Measurements from ENCODE around the gene PHF20.
A peak's percentile ranks its signal among the peaks of the same experiment; 100 is the strongest.
"Not testable (repeated sequence)": the region's sequence is repeated elsewhere in the genome, so short reads cannot be mapped to it uniquely, and the experiment has no call there.

PHF20 gene

DNA sequence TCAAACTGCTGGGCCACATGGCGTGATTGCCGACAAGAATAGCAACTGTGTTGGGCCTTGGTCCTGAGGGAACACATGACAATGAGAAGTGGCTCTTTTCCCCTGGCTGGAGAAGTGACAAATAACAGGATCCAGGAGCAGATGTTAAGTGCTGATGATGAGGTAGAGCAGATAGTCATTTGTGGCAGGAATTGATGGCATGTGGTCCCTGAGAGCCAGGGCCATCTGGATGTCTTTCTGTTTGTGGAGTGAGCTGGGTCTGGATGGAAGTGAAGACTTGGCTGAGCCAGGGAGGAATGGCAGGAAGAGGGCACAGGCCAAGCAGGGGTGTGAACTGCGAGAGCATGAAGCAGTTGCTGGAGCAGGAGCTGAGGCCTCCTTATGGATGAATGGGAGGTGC lies 114.7 kb downstream of the PHF20 start:
- WGBS (ENCODE audit: insufficient coverage): 100% methylated on average over 3 of the region's 3 CpGs
- Histone ChIP-seq H3K36me3 (ENCODE audit: control insufficient read depth in 4 of 4, insufficient read depth in 4 of 4, low read length in 3 of 4) (peaks cover 2 to 13% (median 8%) of the 10 kb centered on the region in 4 experiments), H3K9me3 (ENCODE audit: control extremely low read depth in 1 of 5, control insufficient read depth in 4 of 5, insufficient read depth in 2 of 5, low read depth in 1 of 5, low read length in 4 of 5) (no peaks in the 10 kb centered on the region), H3K4me1 (ENCODE audit: control extremely low read depth in 1 of 4, control insufficient read depth in 4 of 4, insufficient read depth in 4 of 4, low read length in 3 of 4) (peaks cover 0 to 18% (median 8%) of the 10 kb centered on the region in 4 experiments), H3K27me3 (replicated peaks in 2 of 5; ENCODE audit: control insufficient read depth in 4 of 5, insufficient read depth in 5 of 5, low read length in 4 of 5) (no peaks in the 10 kb centered on the region), H3K27ac (ENCODE audit: insufficient read depth in 1 of 2, low read depth in 1 of 2, low read length in 2 of 2, poor library complexity in 1 of 2, severe bottlenecking in 2 of 2) (no peak overlapping the region), H3K4me3 (ENCODE audit: control insufficient read depth in 1 of 7, extremely low read depth in 1 of 7, insufficient read depth in 4 of 7, low read depth in 2 of 7, low read length in 6 of 7) (no peak overlapping the region)
- DNase-seq: no peak
- POLR2A ChIA-PET: no interaction called here
- CTCF ChIA-PET: interaction anchor here (1.2 to 1.4 kb wide), 3 partner anchors 11 to 160 kb away, joined by 3 to 4 read pairs (median 4); no protein-coding TSS in a partner anchor

DNA sequence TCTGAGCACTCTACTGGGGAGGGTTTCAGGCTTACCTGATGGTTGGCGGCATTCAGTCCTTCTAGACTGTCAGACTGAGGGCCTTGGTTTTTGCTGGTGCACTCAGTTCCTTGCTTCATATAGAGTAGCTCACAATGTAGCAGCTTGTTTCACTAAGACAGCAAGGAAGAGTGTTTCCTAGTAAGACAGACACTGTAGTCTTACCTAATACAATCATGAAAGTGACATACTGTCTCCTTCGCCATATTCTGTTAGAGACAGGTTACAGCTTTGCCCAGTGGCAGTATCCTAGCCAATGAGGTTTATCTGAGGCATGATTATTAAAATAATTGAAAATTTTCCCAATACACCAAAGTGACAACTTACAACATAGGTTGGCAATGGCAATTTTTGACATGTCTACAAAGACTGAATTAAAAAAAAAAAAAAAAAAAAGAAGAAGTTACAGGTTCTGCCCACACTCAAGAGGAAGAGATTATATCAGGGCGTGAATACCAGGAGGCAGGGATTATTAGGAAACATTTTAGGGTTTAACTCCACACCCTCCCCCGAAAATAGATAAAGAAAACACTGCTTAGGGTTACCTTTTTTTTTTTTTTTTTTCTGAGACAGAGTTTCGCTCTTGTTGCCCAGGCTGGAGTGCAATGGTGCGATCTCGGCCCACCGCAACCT lies 115.7 kb downstream of the PHF20 start:
- Histone ChIP-seq H3K4me1 (ENCODE audit: control extremely low read depth in 1 of 4, control insufficient read depth in 4 of 4, insufficient read depth in 4 of 4, low read length in 3 of 4) (peaks cover 0 to 18% (median 8%) of the 10 kb centered on the region in 4 experiments), H3K4me3 (ENCODE audit: control insufficient read depth in 1 of 7, extremely low read depth in 1 of 7, insufficient read depth in 4 of 7, low read depth in 2 of 7, low read length in 6 of 7) (no peak overlapping the region), H3K27me3 (replicated peaks in 2 of 5; ENCODE audit: control insufficient read depth in 4 of 5, insufficient read depth in 5 of 5, low read length in 4 of 5) (no peaks in the 10 kb centered on the region), H3K27ac (ENCODE audit: insufficient read depth in 1 of 2, low read depth in 1 of 2, low read length in 2 of 2, poor library complexity in 1 of 2, severe bottlenecking in 2 of 2) (no peak overlapping the region), H3K36me3 (ENCODE audit: control insufficient read depth in 4 of 4, insufficient read depth in 4 of 4, low read length in 3 of 4) (peaks cover 2 to 13% (median 7%) of the 10 kb centered on the region in 4 experiments), H3K9me3 (ENCODE audit: control extremely low read depth in 1 of 5, control insufficient read depth in 4 of 5, insufficient read depth in 2 of 5, low read depth in 1 of 5, low read length in 4 of 5) (no peaks in the 10 kb centered on the region)
- CTCF ChIA-PET: interaction anchor here (0.7 to 1.4 kb wide), 5 partner anchors 12 to 256 kb away, joined by 3 to 4 read pairs (median 3); no protein-coding TSS in a partner anchor
- no CpG with 5 or more reads among the region's 8 CpGs for WGBS (ENCODE audit: insufficient coverage)
- DNase-seq: peak in 2 of 3 donors; percentile 17
- POLR2A ChIA-PET: interaction anchor here (0.7 kb wide), 1 partner anchor 409 kb away, joined by 4 read pairs; no protein-coding TSS in a partner anchor

DNA sequence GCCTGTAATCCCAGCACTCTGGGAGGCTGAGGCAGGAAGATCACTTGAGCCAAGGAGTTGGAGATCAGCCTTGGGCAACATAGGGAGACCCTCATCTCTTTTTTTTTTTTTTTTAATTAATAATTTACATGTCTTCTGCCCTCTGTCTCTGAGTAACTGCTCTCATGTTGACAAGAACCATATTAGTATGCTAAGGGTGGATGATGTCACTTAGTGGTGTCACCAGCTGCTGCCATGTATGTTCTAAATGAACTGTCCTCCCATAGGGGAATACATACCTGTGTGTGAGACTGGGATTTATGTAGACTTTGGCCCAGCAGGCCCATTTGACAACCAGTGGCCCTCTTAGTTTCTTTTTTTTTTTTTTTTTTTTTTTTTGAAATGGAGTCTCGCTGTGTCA lies 116.8 kb downstream of the PHF20 start:
- POLR2A ChIA-PET: no interaction called here
- no peak for DNase-seq

DNA sequence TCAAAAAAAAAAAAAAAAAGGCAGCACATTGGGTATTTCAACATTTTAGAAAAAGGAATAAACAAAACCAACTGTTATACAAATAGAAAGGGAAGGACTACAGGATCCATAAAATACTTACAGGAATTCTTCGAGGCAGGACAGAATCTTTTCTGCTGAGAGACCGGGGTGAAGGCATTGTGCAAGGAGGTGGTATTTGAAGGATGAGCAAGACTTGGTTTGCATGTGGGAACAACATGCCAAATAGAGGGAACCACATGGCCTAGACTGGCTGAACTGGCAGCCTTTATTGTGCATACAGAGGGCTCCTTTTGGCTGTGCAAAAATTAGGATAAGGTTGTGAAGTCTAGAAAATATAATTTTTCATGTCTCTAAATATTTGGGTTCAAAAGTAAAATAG lies 119.6 kb downstream of the PHF20 start:
- CTCF ChIA-PET: no interaction called here

More for the DNA sequence above, 116.8 kb downstream of the PHF20 start:
- H3K27ac ChIP-seq (ENCODE audit: insufficient read depth in 1 of 2, low read depth in 1 of 2, low read length in 2 of 2, poor library complexity in 1 of 2, severe bottlenecking in 2 of 2): no peak overlapping the region
- CTCF ChIA-PET: interaction anchor here (1.0 kb wide), 1 partner anchor 13 kb away, joined by 3 read pairs; no protein-coding TSS in a partner anchor
- no peaks in the 10 kb centered on the region for H3K9me3 ChIP-seq (ENCODE audit: control extremely low read depth in 1 of 5, control insufficient read depth in 4 of 5, insufficient read depth in 2 of 5, low read depth in 1 of 5, low read length in 4 of 5)
- H3K4me3 ChIP-seq (ENCODE audit: control insufficient read depth in 1 of 7, extremely low read depth in 1 of 7, insufficient read depth in 4 of 7, low read depth in 2 of 7, low read length in 6 of 7): no peak overlapping the region
- H3K4me1 ChIP-seq (ENCODE audit: control extremely low read depth in 1 of 4, control insufficient read depth in 4 of 4, insufficient read depth in 4 of 4, low read length in 3 of 4): peaks cover 0 to 18% (median 8%) of the 10 kb centered on the region in 4 experiments
- no CpG with 5 or more reads among the region's 1 CpG for WGBS (ENCODE audit: insufficient coverage)
- H3K36me3 ChIP-seq (ENCODE audit: control insufficient read depth in 4 of 4, insufficient read depth in 4 of 4, low read length in 3 of 4): peaks cover 4 to 13% (median 7%) of the 10 kb centered on the region in 4 experiments
- no peaks in the 10 kb centered on the region for H3K27me3 ChIP-seq (replicated peaks in 2 of 5; ENCODE audit: control insufficient read depth in 4 of 5, insufficient read depth in 5 of 5, low read length in 4 of 5)

DNA sequence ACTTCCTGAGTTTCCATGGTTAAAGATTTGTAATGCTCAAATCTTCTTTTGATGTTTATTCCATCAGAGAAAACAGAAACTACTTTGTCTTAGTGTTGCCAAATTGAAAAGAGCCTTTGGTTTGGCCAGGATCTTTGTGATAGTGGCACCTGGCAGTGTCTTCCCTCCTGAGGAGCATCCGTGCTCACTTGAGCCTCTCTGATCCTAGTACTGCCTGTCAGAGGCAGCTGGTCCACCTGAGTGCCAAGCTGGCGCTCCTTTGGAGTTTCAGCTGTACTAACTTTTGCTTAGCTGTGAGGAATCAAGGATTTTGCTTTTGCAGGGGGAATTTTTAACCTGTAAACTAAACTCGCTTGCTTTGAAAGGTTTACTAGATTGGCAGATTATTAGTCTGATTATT lies 121.1 kb downstream of the PHF20 start:
- POLR2A ChIA-PET: interaction anchor here (0.6 kb wide), 1 partner anchor 12 kb away, joined by 5 read pairs; no protein-coding TSS in a partner anchor

More for the DNA sequence above, 119.6 kb downstream of the PHF20 start:
- no peak overlapping the region for H3K27ac ChIP-seq (ENCODE audit: insufficient read depth in 1 of 2, low read depth in 1 of 2, low read length in 2 of 2, poor library complexity in 1 of 2, severe bottlenecking in 2 of 2)
- H3K9me3 ChIP-seq (ENCODE audit: control extremely low read depth in 1 of 5, control insufficient read depth in 4 of 5, insufficient read depth in 2 of 5, low read depth in 1 of 5, low read length in 4 of 5): no peaks in the 10 kb centered on the region
- no peak overlapping the region for H3K4me3 ChIP-seq (ENCODE audit: control insufficient read depth in 1 of 7, extremely low read depth in 1 of 7, insufficient read depth in 4 of 7, low read depth in 2 of 7, low read length in 6 of 7)
- POLR2A ChIA-PET: no interaction called here
- peaks cover 0 to 18% (median 6%) of the 10 kb centered on the region in 4 experiments for H3K4me1 ChIP-seq (ENCODE audit: control extremely low read depth in 1 of 4, control insufficient read depth in 4 of 4, insufficient read depth in 4 of 4, low read length in 3 of 4)
- DNase-seq: no peak
- H3K27me3 ChIP-seq (replicated peaks in 2 of 5; ENCODE audit: control insufficient read depth in 4 of 5, insufficient read depth in 5 of 5, low read length in 4 of 5): no peaks in the 10 kb centered on the region
- WGBS (ENCODE audit: insufficient coverage): 100% methylated on average over 2 of the region's 2 CpGs
- peaks cover 2 to 15% (median 11%) of the 10 kb centered on the region in 4 experiments for H3K36me3 ChIP-seq (ENCODE audit: control insufficient read depth in 4 of 4, insufficient read depth in 4 of 4, low read length in 3 of 4)

DNA sequence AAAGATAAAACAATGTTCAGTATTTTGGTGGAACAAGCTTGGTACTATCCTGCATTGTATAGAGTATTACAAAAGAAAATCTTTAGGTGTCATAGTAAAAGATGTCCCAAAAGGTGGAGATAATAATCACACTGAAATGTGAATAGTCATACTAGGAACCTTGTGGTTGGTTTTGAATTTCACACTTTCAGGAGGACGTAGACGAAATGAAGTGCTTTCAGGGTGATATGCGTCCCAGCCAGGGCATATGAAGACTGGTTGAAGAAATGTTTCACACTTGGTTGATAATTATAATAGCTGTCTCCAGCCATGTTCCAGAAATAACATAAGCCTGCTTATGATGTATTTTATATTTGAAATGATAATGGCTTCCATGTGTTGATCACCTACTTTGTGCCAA lies 122.1 kb downstream of the PHF20 start:
- DNase-seq: no peak
- WGBS (ENCODE audit: insufficient coverage): no CpG with 5 or more reads among the region's 3 CpGs
- Histone ChIP-seq H3K27ac (ENCODE audit: insufficient read depth in 1 of 2, low read depth in 1 of 2, low read length in 2 of 2, poor library complexity in 1 of 2, severe bottlenecking in 2 of 2) (no peak overlapping the region), H3K4me1 (ENCODE audit: control extremely low read depth in 1 of 4, control insufficient read depth in 4 of 4, insufficient read depth in 4 of 4, low read length in 3 of 4) (no peaks in the 10 kb centered on the region), H3K9me3 (ENCODE audit: control extremely low read depth in 1 of 5, control insufficient read depth in 4 of 5, insufficient read depth in 2 of 5, low read depth in 1 of 5, low read length in 4 of 5) (no peaks in the 10 kb centered on the region), H3K36me3 (ENCODE audit: control insufficient read depth in 4 of 4, insufficient read depth in 4 of 4, low read length in 3 of 4) (peaks cover 2 to 12% (median 8%) of the 10 kb centered on the region in 4 experiments), H3K27me3 (replicated peaks in 2 of 5; ENCODE audit: control insufficient read depth in 4 of 5, insufficient read depth in 5 of 5, low read length in 4 of 5) (no peaks in the 10 kb centered on the region), H3K4me3 (ENCODE audit: control insufficient read depth in 1 of 7, extremely low read depth in 1 of 7, insufficient read depth in 4 of 7, low read depth in 2 of 7, low read length in 6 of 7) (no peak overlapping the region)
- ChIA-PET CTCF (no interaction called here), POLR2A (interaction anchor here (0.6 kb wide), 1 partner anchor 152 kb away, joined by 3 read pairs; the partner anchor contains the start of gene RBM39)

More for the DNA sequence above, 121.1 kb downstream of the PHF20 start:
- no peak overlapping the region for H3K4me3 ChIP-seq (ENCODE audit: control insufficient read depth in 1 of 7, extremely low read depth in 1 of 7, insufficient read depth in 4 of 7, low read depth in 2 of 7, low read length in 6 of 7)
- H3K27ac ChIP-seq (ENCODE audit: insufficient read depth in 1 of 2, low read depth in 1 of 2, low read length in 2 of 2, poor library complexity in 1 of 2, severe bottlenecking in 2 of 2): no peak overlapping the region
- CTCF ChIA-PET: interaction anchor here (0.7 kb wide), 1 partner anchor 10 kb away, joined by 3 read pairs; no protein-coding TSS in a partner anchor
- DNase-seq: no peak
- WGBS (ENCODE audit: insufficient coverage): 100% methylated on average over 2 of the region's 3 CpGs
- no peaks in the 10 kb centered on the region for H3K9me3 ChIP-seq (ENCODE audit: control extremely low read depth in 1 of 5, control insufficient read depth in 4 of 5, insufficient read depth in 2 of 5, low read depth in 1 of 5, low read length in 4 of 5)
- peaks cover 0 to 7% (median 2%) of the 10 kb centered on the region in 4 experiments for H3K4me1 ChIP-seq (ENCODE audit: control extremely low read depth in 1 of 4, control insufficient read depth in 4 of 4, insufficient read depth in 4 of 4, low read length in 3 of 4)
- no peaks in the 10 kb centered on the region for H3K27me3 ChIP-seq (replicated peaks in 2 of 5; ENCODE audit: control insufficient read depth in 4 of 5, insufficient read depth in 5 of 5, low read length in 4 of 5)
- H3K36me3 ChIP-seq (ENCODE audit: control insufficient read depth in 4 of 4, insufficient read depth in 4 of 4, low read length in 3 of 4): peaks cover 2 to 10% (median 6%) of the 10 kb centered on the region in 4 experiments

DNA sequence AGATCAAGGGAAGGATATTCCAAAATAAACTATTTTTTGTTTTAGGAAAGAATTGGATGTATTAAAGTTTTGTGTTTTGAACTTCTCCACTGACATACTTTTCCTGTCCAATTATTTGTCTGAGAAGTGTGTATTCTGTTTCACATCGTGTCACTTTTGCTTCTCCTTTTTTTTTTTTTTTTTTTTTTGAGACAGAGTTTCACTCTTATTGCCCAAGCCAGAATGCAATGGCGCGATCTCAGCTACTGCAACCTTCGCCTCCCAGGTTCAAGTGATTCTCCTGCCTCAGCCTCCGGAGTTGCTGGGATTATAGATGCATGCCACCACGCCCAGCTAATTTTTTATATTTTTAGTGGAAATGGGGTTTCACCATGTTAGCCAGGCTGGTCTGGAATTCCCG lies 123.7 kb downstream of the PHF20 start:
- 87% methylated on average over 7 of the region's 7 CpGs for WGBS (ENCODE audit: insufficient coverage)
- H3K27ac ChIP-seq (ENCODE audit: insufficient read depth in 1 of 2, low read depth in 1 of 2, low read length in 2 of 2, poor library complexity in 1 of 2, severe bottlenecking in 2 of 2); H3K4me3 ChIP-seq (ENCODE audit: control insufficient read depth in 1 of 7, extremely low read depth in 1 of 7, insufficient read depth in 4 of 7, low read depth in 2 of 7, low read length in 6 of 7); CTCF ChIA-PET; H3K9me3 ChIP-seq (ENCODE audit: control extremely low read depth in 1 of 5, control insufficient read depth in 4 of 5, insufficient read depth in 2 of 5, low read depth in 1 of 5, low read length in 4 of 5); H3K27me3 ChIP-seq (replicated peaks in 2 of 5; ENCODE audit: control insufficient read depth in 4 of 5, insufficient read depth in 5 of 5, low read length in 4 of 5); DNase-seq; POLR2A ChIA-PET; H3K4me1 ChIP-seq (ENCODE audit: control extremely low read depth in 1 of 4, control insufficient read depth in 4 of 4, insufficient read depth in 4 of 4, low read length in 3 of 4): not testable (repeated sequence)
- H3K36me3 ChIP-seq (ENCODE audit: control insufficient read depth in 4 of 4, insufficient read depth in 4 of 4, low read length in 3 of 4): peaks cover 4 to 21% (median 19%) of the 10 kb centered on the region in 4 experiments
